ENCODE measurements around the gene DPM2.

The DPM2 gene

GRCh38 chr9:127973169-127974000 is 35.7 kb upstream of the DPM2 start:
- DNase-seq (ENCODE audit: low read depth) = no peak

GRCh38 chr9:127972236-127972871 is 34.7 kb upstream of the DPM2 start:
- DNase-seq (ENCODE audit: low read depth) = no peak

GRCh38 chr9:127971357-127972235 is 33.9 kb upstream of the DPM2 start:
- no peak for DNase-seq (ENCODE audit: low read depth)

- peak; percentile 56 for DNase-seq (ENCODE audit: low read depth)
Observed at GRCh38 chr9:127970401-127971313, 33.0 kb upstream of the DPM2 start.

- DNase-seq (ENCODE audit: low read depth) = no peak
Observed at GRCh38 chr9:127968700-127969383, 31.2 kb upstream of the DPM2 start.

- peak; percentile 47 for DNase-seq (ENCODE audit: low read depth)
Observed at GRCh38 chr9:127968042-127968441, 30.4 kb upstream of the DPM2 start.

- DNase-seq (ENCODE audit: low read depth) = no peak
Observed at GRCh38 chr9:127967151-127967809, 29.6 kb upstream of the DPM2 start.

- no peak for DNase-seq (ENCODE audit: low read depth)
Observed at GRCh38 chr9:127966416-127967150, 28.9 kb upstream of the DPM2 start.

GRCh38 chr9:127965953-127966352 is 28.3 kb upstream of the DPM2 start:
- DNase-seq (ENCODE audit: low read depth) = no peak

GRCh38 chr9:127963359-127964064 is 25.9 kb upstream of the DPM2 start:
- no peak for DNase-seq (ENCODE audit: low read depth)

- no peak for DNase-seq (ENCODE audit: low read depth)
Observed at GRCh38 chr9:127963041-127963358, 25.3 kb upstream of the DPM2 start.

- no peak for DNase-seq (ENCODE audit: low read depth)
Observed at GRCh38 chr9:127962278-127962677, 24.6 kb upstream of the DPM2 start.

- DNase-seq (ENCODE audit: low read depth) = no peak
Observed at GRCh38 chr9:127961613-127962155, 24.0 kb upstream of the DPM2 start.

GRCh38 chr9:127961155-127961490 is 23.5 kb upstream of the DPM2 start:
- DNase-seq (ENCODE audit: low read depth) = no peak

GRCh38 chr9:127960410-127961154 is 22.9 kb upstream of the DPM2 start:
- DNase-seq (ENCODE audit: low read depth) = no peak

GRCh38 chr9:127959841-127960409 is 22.3 kb upstream of the DPM2 start:
- no peak for DNase-seq (ENCODE audit: low read depth)

GRCh38 chr9:127959398-127959797 is 21.7 kb upstream of the DPM2 start:
- no peak for DNase-seq (ENCODE audit: low read depth)

- DNase-seq (ENCODE audit: low read depth) = no peak
Observed at GRCh38 chr9:127958728-127959127, 21.1 kb upstream of the DPM2 start.
